ENCODE measurements around the gene REXO1.

The REXO1 gene

DNA sequence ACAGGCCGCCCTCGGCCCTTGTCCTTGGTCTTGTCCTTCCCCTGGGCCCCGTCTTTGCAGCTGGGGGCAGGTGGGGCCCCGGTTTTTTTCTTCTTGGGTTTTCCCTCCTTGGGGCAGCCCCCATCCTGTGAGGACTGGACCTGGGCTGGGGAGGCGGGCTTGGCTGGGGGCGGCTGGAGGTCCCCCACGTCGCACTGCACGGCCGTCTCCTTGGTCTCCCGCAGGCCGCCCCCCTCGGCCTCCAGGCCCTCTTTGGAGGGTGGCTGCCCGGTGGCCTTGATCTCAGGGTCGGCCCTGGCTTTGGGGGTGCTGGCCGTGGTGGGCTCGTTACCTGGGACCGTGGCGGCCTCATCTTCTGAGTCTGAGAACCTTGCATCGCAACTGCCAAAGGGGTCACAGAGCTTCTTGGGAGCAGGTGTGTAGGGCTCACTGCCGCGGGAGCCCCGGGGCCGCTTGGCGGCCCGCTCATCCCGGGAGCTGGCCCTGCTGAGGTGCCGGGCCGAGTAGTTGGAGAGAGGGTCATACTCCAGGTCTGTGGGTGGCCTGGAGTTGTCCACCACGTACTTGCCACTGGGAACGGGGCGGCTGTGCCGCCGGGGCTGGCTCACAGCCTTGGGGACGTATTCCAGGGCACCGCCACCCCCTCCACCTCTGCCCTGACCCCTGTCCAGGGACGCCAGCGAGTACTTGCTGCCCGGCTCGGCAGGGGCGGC is 20.6 kb downstream of the REXO1 start:
- TF ChIP-seq POLR2A (IDR thresholded peaks at IDR 0.05; ENCODE audit: low read length) (no peak), GATA1 (IDR thresholded peaks at IDR 0.05; ENCODE audit: low read depth, low read length) (no peak)
- no peak for DNase-seq

DNA sequence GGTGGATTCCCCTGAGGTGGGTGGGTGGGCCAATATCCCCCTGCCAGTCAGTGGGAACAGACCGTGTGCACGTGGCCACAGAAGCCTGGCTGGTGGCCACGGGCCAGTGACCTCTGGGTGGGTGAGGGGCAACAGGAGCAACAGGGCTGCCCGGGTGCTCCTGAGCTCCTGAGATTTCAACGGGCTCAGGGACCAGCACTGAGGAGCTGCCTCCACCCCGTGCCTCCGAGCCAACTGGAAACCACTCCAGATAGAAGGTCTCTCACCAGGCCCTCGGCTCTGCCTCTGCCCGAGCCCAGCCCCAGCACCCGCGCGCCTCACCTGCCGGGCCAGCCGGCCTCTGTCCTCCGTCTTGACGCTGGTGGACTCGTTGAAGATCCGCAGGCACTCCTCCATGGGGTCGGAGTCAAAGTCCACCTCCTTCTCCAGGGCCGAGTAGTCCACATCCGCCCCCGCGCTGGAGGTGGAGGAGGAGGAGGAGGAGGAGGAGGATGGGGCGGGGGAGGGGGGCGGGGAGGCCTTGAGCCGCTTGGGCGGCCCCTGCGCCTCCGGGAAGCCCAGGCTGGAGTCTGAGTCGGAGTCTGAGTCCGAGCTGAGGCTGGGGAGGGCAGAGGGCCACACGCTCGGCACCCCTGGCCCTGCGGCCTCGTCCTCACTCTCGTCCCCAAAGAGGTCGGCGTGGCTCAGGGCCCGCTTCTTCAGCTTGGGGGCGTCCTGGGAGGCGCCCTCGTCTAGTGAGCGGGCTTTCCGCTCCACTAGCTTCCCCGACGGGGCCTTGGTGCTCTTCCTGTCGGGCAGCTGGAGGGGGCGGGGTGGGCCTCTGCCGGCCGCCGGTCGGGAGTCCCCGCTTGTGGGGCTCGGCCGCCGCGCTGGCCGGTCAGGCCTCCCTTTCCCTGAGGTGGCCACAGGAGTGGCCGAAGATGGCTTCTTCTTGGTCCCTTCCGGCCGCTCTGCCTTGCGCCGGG is 21.4 kb downstream of the REXO1 start:
- no peak for DNase-seq

DNA sequence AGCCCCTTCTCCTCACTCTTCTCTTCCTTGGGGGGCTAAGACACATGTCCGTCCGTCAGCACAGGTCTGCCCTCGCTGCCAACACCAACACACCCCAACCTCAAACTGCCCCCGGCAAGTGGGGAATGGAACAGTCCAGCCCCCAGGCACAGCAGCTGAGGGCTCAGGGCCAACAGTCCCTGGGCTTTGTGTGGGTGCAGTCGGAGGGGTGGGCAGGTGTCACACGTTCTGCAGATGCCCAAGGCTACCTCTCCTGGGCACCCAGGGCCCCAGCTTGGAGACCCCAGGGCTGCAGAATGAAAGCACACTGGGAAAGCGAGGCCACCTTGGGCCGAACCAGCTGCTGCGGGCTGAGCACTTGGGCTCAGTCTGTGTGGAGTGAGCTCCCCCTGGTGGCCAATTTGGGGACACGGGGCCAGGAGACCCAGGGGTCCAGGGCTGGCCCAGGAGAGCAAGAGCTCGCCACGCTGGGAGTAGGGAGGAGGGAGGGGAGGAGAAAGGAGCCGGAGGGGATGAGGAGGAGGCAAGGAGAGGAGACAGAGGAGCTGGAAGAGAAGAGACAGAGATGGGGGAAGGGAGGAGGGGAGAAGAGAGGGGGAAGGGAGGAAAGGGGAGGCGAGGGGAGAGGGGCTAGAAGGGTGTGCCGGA is 22.2 kb downstream of the REXO1 start:
- no peak for TF ChIP-seq GATA1 (IDR thresholded peaks at IDR 0.05; ENCODE audit: low read depth, low read length)
- no peak for TF ChIP-seq POLR2A (IDR thresholded peaks at IDR 0.05; ENCODE audit: low read length)
- peak; percentile 78 to 89 for DNase-seq

More for the DNA sequence above, 21.4 kb downstream of the REXO1 start:
- TF ChIP-seq GATA1 (IDR thresholded peaks at IDR 0.05; ENCODE audit: low read depth, low read length) (no peak), POLR2A (IDR thresholded peaks at IDR 0.05; ENCODE audit: low read length) (no peak)

DNA sequence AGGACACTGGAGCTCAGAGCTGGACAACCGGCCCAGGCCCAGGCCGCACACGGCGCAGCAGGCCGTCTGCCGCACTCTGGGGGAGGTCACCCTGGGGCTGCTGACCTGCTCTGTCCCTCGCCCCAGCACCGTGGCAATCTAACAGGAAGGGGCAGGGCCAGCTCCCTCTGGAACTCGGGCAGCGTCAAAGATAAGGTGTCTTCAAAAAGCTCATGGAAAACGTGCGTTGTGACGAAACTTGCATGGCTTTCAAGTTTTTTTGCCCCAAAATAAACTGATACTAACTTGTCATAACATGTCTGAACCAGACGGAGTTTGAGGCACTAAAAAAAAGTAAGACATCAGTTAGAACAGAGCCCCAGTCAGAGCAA is 24.0 kb downstream of the REXO1 start:
- no peak for TF ChIP-seq POLR2A (IDR thresholded peaks at IDR 0.05; ENCODE audit: low read length)
- no peak for TF ChIP-seq GATA1 (IDR thresholded peaks at IDR 0.05; ENCODE audit: low read depth, low read length)

DNA sequence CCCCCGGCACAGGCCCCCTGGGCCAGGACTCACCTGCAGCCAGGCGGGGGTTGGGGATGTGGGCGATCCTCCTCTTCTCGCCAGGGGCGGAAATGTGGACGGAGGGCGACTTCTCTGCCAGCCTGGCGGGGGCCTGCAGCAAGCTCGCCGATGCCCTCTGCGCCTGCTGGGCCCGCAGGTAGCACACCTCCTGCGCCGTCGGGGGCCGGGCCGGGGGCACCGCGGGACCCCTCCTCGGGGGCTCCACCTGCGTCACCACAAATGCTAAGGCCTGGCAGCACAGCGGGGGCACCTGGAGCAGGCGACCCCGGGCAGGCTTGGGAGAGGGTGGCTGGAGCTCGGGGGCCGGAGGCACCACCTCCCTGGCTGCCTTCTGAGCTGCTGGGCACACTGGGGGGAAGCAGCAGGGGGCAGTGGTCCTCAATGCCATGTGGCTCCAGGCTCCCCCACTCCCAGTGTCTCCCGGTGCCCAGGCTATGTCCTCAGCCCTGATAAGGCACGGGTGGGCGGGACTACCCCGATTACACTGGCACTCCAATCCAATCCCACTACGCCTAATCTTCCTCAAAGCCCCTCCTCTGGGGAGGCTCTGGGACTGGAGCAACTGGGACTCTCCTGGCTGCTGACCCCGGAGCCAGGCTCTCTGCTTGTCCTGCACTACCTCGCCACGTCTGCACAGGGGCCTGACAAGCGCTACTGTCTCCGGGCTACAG is 24.6 kb downstream of the REXO1 start:
- no peak for TF ChIP-seq POLR2A (IDR thresholded peaks at IDR 0.05; ENCODE audit: low read length)
- TF ChIP-seq GATA1 (IDR thresholded peaks at IDR 0.05; ENCODE audit: low read depth, low read length), result no peak
- no peak for DNase-seq

More for the DNA sequence above, 24.0 kb downstream of the REXO1 start:
- no peak for DNase-seq

DNA sequence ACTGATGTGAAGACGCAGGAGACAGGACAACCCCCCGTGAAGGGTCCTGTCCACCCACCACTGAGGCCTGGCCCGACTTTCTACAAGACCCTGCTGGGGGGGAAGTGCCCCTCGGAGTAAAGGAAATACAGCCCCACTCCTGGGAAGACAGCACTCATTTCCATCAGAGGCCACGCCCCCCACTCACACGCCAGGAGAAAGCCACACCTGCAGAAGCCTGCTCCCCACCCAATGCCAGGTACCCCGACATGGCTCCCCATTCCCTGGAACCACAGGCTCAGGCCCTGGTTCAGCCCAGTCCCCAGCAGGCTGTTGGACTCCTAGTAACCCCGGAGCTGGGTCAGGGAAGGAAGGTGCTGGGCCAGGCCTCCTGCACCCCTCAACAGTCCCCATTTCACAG is 25.3 kb downstream of the REXO1 start:
- TF ChIP-seq POLR2A (IDR thresholded peaks at IDR 0.05; ENCODE audit: low read length) (no peak), GATA1 (IDR thresholded peaks at IDR 0.05; ENCODE audit: low read depth, low read length) (no peak)
- DNase-seq, result no peak

DNA sequence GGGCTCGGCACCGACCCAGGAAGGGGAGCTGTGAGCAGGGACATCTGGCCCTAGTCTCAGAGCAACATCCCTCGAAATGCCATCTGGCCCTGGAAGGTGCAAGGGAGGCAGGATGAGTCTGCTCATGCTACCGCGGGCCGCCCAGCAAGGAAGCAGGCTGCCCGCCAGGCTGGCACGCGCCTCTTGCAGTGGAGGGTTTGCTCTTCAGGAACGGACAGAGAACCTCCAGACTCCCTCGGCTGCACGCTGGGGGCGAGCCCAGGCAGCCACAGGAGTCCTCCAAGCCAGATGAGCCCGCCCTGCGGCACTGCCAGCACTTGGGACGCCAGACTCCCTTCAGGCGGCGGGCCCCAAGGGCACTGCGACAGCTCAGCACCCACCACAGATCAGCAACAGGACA is 26.1 kb downstream of the REXO1 start:
- no peak for TF ChIP-seq GATA1 (IDR thresholded peaks at IDR 0.05; ENCODE audit: low read depth, low read length)
- no peak for TF ChIP-seq POLR2A (IDR thresholded peaks at IDR 0.05; ENCODE audit: low read length)
- DNase-seq, result no peak

DNA sequence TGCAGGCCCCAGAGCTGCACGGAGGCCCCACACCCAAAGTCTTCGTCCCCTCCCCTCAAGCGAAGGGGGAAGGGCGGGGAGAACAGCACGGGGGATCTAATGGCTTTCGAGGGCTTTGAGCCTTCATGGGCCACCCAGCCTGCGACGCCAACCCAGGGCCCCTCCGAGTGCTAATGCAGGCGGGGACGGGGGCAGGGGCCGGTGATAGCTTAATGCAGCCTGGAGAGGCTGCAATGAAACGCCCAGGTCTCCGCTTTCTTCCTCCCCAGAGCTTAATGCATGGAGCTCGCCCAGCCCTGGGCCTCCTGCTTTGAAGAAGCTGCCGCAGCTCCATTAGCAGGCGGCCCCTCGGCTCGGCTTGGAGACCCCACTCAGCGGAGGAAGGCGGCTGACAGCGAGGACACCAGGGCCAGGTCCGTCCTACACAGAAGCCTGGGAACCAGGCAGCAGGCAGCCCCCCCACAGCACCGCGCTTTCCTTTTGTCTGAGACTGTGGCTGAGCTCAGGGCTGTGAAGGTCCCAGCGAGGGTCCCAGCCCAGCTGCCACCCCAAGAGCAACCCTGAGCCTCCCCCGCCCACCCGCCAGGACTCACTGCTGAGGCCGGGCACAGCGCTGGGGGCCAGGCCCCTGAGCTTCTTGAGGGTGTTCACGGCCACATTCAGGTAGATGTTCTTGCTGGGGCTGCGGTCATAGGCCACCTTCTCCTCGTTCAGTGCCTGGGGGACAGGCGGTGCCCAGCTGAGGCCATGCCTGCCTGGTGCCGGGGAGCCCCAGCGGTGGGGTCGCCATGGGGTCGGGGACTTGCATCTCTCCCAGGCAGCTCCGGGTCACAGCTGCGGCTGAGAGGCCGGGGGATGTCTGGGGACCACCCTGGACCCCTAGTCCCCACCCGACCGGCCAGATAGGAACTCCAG is 28.7 kb downstream of the REXO1 start:
- no peak for TF ChIP-seq POLR2A (IDR thresholded peaks at IDR 0.05; ENCODE audit: low read length)
- TF ChIP-seq GATA1 (IDR thresholded peaks at IDR 0.05; ENCODE audit: low read depth, low read length), result no peak
- no peak for DNase-seq

DNA sequence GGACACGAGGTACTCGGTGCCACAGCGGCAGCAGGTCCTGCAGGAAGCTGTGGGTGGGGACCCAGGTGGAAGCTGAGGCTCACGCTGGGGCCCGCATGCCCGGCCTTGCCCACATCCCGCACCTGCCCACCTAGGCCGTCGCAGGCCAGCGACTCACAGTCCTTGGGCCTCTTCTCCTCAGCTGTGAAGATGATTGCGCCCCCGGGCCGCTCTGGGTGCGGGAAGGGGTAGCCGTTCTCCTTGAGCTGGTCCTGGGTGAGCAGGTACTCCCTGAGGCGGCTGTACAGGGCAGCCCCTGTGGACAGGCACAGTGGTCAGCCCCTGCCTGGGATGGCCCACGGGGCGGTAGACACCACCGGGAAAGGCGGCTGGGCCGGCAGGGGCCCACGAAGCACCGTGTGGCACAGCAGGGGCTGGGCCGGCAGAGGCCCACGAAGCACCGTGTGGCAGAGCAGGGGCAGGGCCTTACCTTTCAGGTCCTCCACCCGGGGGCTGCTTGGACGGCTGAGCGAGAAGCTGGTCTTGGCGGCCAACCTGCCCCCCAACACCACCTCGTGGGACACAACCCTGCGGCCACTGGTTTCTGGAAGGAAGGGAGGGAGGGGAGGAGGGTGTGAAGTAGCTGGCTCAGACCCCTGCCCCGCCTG is 29.6 kb downstream of the REXO1 start:
- TF ChIP-seq GATA1 (IDR thresholded peaks at IDR 0.05; ENCODE audit: low read depth, low read length), result no peak
- TF ChIP-seq POLR2A (IDR thresholded peaks at IDR 0.05; ENCODE audit: low read length), result no peak
- DNase-seq, result no peak

DNA sequence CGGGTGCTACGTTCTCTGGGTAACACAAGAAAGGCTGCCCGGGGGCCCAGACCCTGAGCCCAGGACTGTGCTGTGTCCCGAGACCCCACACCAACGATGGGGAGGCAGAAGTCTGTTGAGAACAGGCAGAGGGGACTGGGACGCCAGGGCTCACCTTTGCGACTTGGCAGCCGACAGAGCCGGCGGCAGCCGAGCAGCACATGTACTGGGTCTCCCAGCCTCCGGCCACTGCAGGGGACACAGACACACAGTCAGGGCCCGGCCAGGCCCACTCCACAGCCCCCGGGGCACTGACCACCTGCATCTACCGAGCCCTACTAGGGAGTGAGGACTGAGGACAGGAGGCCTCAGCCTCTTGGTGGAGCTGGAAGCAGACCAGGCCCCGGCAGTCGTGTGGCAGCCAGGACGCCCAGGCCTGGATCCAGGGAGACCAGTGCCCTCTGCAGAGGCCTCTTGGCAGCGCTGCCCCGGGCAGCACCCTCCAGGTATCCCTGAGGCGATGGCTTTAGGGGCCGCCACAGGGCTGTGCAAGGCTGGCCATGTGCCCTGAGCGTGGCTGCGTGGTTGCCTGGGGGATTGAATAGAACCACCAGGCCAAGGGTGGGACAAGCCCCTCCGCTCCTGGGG is 30.6 kb downstream of the REXO1 start:
- no peak for DNase-seq
- TF ChIP-seq GATA1 (IDR thresholded peaks at IDR 0.05; ENCODE audit: low read depth, low read length) (no peak), POLR2A (IDR thresholded peaks at IDR 0.05; ENCODE audit: low read length) (no peak)

DNA sequence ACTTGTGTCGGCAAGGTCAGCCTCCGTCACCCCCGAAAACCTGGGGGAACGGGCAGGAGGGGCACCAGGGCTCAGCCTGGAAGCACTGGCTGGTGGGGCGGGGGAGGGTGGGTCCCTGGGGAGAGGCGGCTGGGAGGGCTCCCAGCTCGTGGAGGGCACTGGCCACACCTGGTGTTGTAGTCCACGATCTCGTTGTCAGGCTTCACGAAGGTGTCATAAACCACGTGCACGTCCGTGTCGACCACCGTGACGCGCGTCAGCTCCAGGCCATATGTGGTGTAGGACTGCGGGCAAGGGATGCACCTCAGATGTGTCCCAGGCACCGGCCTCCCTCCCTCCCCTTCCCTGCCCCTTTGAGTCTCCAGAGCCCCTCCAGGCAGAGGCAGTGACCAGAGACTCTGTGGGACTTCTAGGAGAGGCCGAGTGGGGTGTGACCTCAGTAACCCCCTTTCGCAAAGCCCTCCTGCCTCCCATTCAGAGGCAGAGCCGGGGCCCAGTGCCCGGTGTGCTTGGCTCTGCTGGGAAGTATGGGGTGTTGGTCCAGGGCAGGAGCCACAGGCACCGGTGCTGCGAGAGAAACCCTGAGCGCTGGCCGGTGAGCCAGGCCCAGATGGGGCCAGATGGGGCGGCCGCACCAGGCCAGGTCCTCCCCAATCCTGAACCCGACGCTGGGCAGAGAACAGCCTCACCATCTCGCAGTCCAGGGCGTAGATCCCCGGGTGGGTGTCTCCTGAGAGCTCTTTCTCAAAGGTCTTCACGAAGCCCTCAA is 31.6 kb downstream of the REXO1 start:
- DNase-seq, result no peak
- TF ChIP-seq POLR2A (IDR thresholded peaks at IDR 0.05; ENCODE audit: low read length) (no peak), GATA1 (IDR thresholded peaks at IDR 0.05; ENCODE audit: low read depth, low read length) (no peak)

All from erythroblast (primary cell).